NCI-H510A (cell line): ENCODE measurements around the gene NTM.
A peak's percentile ranks its signal among the peaks of the same experiment; 100 is the strongest.

Experiments
- DNase-seq: peaks from one replicate; lab custom pipeline; 2025; lab: John Stamatoyannopoulos, UW

Gene NTM

GRCh38 chr11:131734871-131735270, 364.5 kb downstream of the NTM start:
- no peak for DNase-seq

GRCh38 chr11:131737357-131737756, 366.9 kb downstream of the NTM start:
- DNase-seq = no peak

- no peak for DNase-seq
These were observed 368.9 kb downstream of the NTM start for GRCh38 chr11:131739243-131739882.

DNA sequence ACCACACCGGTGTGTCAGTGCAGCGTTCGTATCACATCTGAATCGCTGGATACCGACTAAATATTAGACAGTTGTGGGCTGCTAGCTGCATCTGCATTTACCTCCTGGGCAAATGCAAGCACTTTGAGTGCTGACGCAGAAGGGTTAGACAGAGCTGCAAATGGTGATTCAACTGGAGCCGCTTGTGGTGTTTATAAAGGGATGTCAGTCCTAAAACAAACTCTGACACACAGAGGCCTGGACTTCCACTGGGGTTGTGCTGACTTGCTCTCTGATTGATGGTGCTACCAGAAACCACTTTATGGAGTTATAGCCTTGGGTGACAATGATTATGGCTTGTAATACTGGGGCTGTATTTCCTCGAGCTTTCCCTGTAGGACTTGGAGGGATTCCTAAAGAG, 374.4 kb downstream of the NTM start:
- DNase-seq = no peak

DNA sequence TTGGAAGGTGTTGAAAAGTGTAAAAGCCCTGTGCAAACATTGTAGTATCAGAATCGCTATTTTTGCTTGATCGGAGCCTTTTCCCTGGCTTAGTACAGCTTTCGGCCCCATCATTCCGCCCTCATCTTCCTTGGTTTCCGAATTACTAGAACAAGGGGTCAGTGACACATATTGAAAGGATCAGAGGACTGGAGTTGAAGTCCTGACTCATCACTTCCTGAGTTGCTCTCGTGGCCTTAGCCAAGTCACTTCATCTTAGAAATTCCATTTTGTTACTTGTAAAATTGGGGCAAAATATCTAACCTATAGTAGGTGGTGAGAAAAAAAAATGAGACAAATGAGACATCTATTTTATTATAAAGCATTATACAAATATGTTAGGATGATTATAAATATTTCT, 375.0 kb downstream of the NTM start:
- DNase-seq = no peak

GRCh38 chr11:131746201-131746600, 375.8 kb downstream of the NTM start:
- DNase-seq = no peak

- peak; percentile 30 for DNase-seq
These were observed 378.0 kb downstream of the NTM start for GRCh38 chr11:131748151-131749050.

- DNase-seq = no peak
These were observed 378.7 kb downstream of the NTM start for GRCh38 chr11:131749101-131749500.

DNA sequence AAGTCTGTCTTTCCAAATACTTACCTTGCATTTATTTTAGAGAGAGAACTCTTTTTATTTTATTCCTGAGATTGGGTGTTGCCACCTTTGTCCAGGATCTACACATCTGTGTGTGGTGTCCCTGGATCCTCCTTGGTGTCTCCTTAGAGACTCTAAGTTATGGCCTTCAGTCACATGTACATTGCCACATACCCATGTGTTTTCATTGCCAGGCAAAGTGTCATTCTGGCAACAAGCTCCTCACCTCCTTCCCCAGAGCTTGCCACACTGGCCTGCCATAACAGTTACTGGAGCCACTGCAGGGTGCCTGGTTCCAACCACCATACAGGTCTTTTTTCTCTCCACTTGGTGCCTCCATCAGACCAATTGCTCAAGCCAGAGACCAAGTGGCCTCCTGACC, 379.7 kb downstream of the NTM start:
- no peak for DNase-seq

DNA sequence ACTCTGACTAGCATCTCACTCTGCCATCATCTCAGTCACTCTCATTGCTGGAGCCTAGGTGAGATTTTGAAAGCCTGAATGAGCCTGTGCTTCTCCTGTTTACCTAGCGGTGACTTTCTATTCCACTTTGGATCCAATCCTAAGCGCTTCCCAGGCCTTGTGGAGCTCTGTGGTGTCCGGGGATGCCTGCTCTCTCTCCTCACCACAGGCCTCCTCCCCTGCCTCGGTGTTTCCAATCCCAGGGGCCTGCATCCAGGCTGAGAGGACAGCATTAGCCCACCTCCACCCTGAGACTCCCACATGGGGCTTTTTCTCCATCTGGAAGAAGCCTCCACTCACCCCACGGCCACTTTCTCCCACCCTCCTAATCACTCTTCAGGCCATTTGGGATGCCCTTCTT, 380.3 kb downstream of the NTM start:
- DNase-seq = no peak

GRCh38 chr11:131754671-131755070, 384.3 kb downstream of the NTM start:
- DNase-seq = no peak

- no peak for DNase-seq
These were observed 386.2 kb downstream of the NTM start for GRCh38 chr11:131756479-131757110.

DNA sequence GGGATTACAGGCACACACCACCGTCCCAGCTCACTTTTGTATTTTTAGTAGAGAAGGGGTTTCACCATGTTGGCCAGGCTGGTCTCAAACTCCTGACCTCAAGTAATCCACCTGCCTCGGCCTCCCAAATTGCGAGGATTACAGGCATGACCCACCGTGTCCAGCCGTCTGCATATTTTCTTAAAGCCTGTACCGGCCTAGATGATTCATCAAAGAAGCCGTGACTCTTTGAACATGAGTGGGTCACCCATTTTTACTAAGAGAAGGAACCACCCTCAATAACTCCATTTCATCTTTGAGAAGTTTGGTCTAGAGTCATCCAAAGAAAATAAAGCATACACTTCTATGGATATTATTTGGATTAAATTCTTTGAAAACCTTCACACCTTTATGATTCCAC, 388.3 kb downstream of the NTM start:
- DNase-seq = no peak

- DNase-seq = no peak
These were observed 388.7 kb downstream of the NTM start for GRCh38 chr11:131759140-131759539.

- DNase-seq = no peak
These were observed 390.0 kb downstream of the NTM start for GRCh38 chr11:131760091-131761061.

DNA sequence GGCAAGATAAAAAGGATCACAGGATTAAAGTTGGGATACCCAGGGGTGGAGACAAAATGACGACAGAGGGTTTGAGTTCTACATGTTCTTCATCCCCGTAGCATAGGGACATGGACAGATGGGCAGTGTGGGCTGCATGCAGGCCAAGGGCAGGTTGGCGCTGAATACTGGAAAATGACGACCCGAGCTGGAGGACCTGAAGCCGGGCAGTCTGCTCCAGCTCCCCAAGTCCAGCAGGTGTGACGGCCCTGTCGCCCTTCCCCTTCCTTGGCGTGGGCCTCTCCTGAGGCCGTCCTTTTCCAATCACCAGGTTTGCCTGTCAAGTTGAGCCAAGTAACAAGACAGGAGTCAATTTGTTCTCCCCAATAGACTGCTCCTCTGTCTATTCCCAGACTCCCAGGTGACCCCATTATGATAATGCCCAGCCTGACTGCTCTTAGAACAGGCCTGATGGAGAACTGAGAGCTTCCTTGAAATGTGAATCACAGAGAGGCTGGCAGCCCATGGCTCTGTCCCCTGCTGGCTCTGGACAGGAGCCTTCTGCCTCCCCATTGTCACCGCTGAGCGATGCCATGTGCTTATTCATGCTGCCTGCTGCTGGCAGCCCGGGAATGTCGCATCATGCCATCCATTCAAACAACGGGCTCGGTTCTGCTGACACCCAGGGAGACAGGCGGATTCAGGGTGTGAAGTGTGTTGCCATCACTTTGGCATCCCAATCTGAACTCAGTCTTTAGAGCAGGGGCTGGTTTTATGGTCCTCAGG, 392.1 kb downstream of the NTM start:
- no peak for DNase-seq

DNA sequence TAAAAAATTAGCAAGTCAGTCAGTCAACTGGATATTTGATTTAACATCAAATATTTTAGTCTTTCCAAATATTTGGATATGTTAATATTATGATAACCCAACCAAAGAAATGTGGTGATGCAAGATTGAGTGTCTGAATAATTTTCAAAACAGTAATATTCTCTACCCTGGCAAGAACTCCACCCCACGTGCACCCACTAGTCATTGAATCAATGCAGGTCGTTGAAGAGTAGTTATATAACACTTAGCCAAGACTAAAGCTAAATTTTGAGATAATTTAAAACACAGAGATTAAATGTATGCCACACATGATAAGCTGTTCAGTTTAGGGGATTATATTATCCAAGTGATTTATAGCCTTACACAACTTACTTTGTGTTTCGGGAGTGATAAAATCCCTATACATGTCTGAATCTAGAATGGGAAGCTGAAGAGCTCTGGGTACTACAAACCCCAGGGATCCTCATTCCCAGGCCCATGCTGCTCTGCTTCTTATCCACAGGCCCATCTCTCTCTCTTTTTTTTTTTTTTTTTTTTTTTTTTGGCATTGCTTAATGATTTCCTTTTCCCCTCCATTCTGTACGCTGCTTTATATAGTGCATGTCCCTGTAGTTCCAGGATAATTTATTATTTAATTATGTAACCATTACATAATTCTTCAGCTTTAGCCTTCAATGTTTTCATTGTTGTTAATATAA, 392.9 kb downstream of the NTM start:
- no peak for DNase-seq

- DNase-seq = no peak
These were observed 393.7 kb downstream of the NTM start for GRCh38 chr11:131764126-131764525.

DNA sequence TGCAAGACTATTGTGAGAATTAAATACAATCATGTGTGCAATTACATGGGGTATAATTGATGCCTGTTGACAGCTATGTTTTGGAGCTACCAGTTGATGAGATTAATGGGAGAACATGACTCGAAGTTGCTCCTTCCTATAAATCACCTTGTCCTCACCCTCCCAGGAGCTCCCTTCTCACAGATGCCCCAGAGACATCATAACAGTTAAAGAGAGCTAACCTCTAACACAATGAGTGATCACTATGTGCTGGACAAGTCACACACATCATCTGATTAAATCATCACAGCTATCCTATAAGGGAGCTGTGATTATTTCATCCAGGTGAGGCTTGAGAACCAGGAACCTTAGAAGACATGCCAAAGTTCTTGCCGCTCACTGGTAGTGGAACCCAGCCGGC, 394.2 kb downstream of the NTM start:
- no peak for DNase-seq

- DNase-seq = no peak
These were observed 396.2 kb downstream of the NTM start for GRCh38 chr11:131766637-131767036.
